Measurements from ENCODE around the gene SLC22A6.

The SLC22A6 gene

GRCh38 chr11:62984451-62984991 is at the start of gene SLC22A6:
TSS of gene SLC22A6 (minus strand) at chr11:62984967. CDS start at chr11:62984690, 277 bp downstream.
- no peak within 1 kb of the TSS for H3K4me3 Mint-ChIP-seq
- H3K4me1 Mint-ChIP-seq (ENCODE audit: low read depth) = no peaks in the 10 kb centered on the region
- H3K27me3 Mint-ChIP-seq (ENCODE audit: low read depth) = peaks cover 11% of the 10 kb centered on the region
- H3K36me3 Mint-ChIP-seq (ENCODE audit: low read depth) = no peaks in the 10 kb centered on the region
- no peak within 1 kb of the TSS for H3K27ac Mint-ChIP-seq
- H3K9me3 Mint-ChIP-seq = no peaks in the 10 kb centered on the region

- Mint-ChIP-seq H3K27ac (no peak overlapping the region), H3K4me1 (ENCODE audit: low read depth) (no peaks in the 10 kb centered on the region), H3K9me3 (no peaks in the 10 kb centered on the region), H3K4me3 (no peak overlapping the region), H3K36me3 (ENCODE audit: low read depth) (no peaks in the 10 kb centered on the region), H3K27me3 (ENCODE audit: low read depth) (peaks cover 9% of the 10 kb centered on the region)
Measured at GRCh38 chr11:63032457-63032856, 47.7 kb upstream of the SLC22A6 start.

GRCh38 chr11:63023841-63024648 is 39.3 kb upstream of the SLC22A6 start:
- H3K36me3 Mint-ChIP-seq (ENCODE audit: low read depth) = no peaks in the 10 kb centered on the region
- H3K27ac Mint-ChIP-seq = no peak overlapping the region
- no peaks in the 10 kb centered on the region for H3K9me3 Mint-ChIP-seq
- peaks cover 2% of the 10 kb centered on the region for H3K4me1 Mint-ChIP-seq (ENCODE audit: low read depth)
- peaks cover 5% of the 10 kb centered on the region for H3K27me3 Mint-ChIP-seq (ENCODE audit: low read depth)
- no peak overlapping the region for H3K4me3 Mint-ChIP-seq

- no peak overlapping the region for H3K4me3 Mint-ChIP-seq
- no peaks in the 10 kb centered on the region for H3K36me3 Mint-ChIP-seq (ENCODE audit: low read depth)
- peaks cover 2% of the 10 kb centered on the region for H3K4me1 Mint-ChIP-seq (ENCODE audit: low read depth)
- H3K27me3 Mint-ChIP-seq (ENCODE audit: low read depth) = peaks cover 12% of the 10 kb centered on the region
- H3K9me3 Mint-ChIP-seq = no peaks in the 10 kb centered on the region
- no peak overlapping the region for H3K27ac Mint-ChIP-seq
Measured at GRCh38 chr11:63023222-63023814, 38.6 kb upstream of the SLC22A6 start.

GRCh38 chr11:63022441-63022840 is 37.7 kb upstream of the SLC22A6 start:
- Mint-ChIP-seq H3K27ac (no peak overlapping the region), H3K9me3 (no peaks in the 10 kb centered on the region), H3K4me3 (no peak overlapping the region), H3K27me3 (ENCODE audit: low read depth) (peaks cover 12% of the 10 kb centered on the region), H3K4me1 (ENCODE audit: low read depth) (peaks cover 2% of the 10 kb centered on the region), H3K36me3 (ENCODE audit: low read depth) (no peaks in the 10 kb centered on the region)

GRCh38 chr11:63020671-63021291 is 36.0 kb upstream of the SLC22A6 start:
- H3K4me3 Mint-ChIP-seq = no peak overlapping the region

GRCh38 chr11:63019506-63019905 is 34.7 kb upstream of the SLC22A6 start:
- H3K36me3 Mint-ChIP-seq (ENCODE audit: low read depth) = no peaks in the 10 kb centered on the region
- no peak overlapping the region for H3K4me3 Mint-ChIP-seq
- H3K9me3 Mint-ChIP-seq = no peaks in the 10 kb centered on the region
- peaks cover 2% of the 10 kb centered on the region for H3K4me1 Mint-ChIP-seq (ENCODE audit: low read depth)
- no peak overlapping the region for H3K27ac Mint-ChIP-seq
- H3K27me3 Mint-ChIP-seq (ENCODE audit: low read depth) = peaks cover 7% of the 10 kb centered on the region

More at GRCh38 chr11:63020671-63021291, 36.0 kb upstream of the SLC22A6 start:
- no peak overlapping the region for H3K27ac Mint-ChIP-seq
- no peaks in the 10 kb centered on the region for H3K36me3 Mint-ChIP-seq (ENCODE audit: low read depth)
- H3K9me3 Mint-ChIP-seq = no peaks in the 10 kb centered on the region
- H3K27me3 Mint-ChIP-seq (ENCODE audit: low read depth) = peaks cover 12% of the 10 kb centered on the region
- peaks cover 2% of the 10 kb centered on the region for H3K4me1 Mint-ChIP-seq (ENCODE audit: low read depth)

GRCh38 chr11:63017306-63017974 is 32.7 kb upstream of the SLC22A6 start:
- Mint-ChIP-seq H3K4me3 (no peak overlapping the region), H3K36me3 (ENCODE audit: low read depth) (no peaks in the 10 kb centered on the region), H3K27me3 (ENCODE audit: low read depth) (peaks cover 7% of the 10 kb centered on the region), H3K27ac (no peak overlapping the region), H3K9me3 (no peaks in the 10 kb centered on the region), H3K4me1 (ENCODE audit: low read depth) (no peaks in the 10 kb centered on the region)

- peaks cover 7% of the 10 kb centered on the region for H3K27me3 Mint-ChIP-seq (ENCODE audit: low read depth)
- H3K4me3 Mint-ChIP-seq = no peak within 1 kb of the TSS
- H3K4me1 Mint-ChIP-seq (ENCODE audit: low read depth) = no peaks in the 10 kb centered on the region
- no peaks in the 10 kb centered on the region for H3K9me3 Mint-ChIP-seq
- no peaks in the 10 kb centered on the region for H3K36me3 Mint-ChIP-seq (ENCODE audit: low read depth)
- no peak within 1 kb of the TSS for H3K27ac Mint-ChIP-seq
Measured at GRCh38 chr11:63015521-63016215, 30.9 kb upstream of the SLC22A6 start, which contains the start of gene SLC22A8. TSS of gene SLC22A8 (minus strand) at chr11:63015841. CDS start at chr11:63014958, 883 bp downstream.

- H3K27ac Mint-ChIP-seq = no peak overlapping the region
Measured at GRCh38 chr11:63014408-63015055, 29.8 kb upstream of the SLC22A6 start.

GRCh38 chr11:63012839-63013238 is 28.1 kb upstream of the SLC22A6 start:
- Mint-ChIP-seq H3K4me1 (ENCODE audit: low read depth) (no peaks in the 10 kb centered on the region), H3K27ac (no peak overlapping the region), H3K36me3 (ENCODE audit: low read depth) (no peaks in the 10 kb centered on the region), H3K27me3 (ENCODE audit: low read depth) (no peaks in the 10 kb centered on the region), H3K4me3 (no peak overlapping the region), H3K9me3 (no peaks in the 10 kb centered on the region)

More at GRCh38 chr11:63014408-63015055, 29.8 kb upstream of the SLC22A6 start:
- H3K27me3 Mint-ChIP-seq (ENCODE audit: low read depth) = peaks cover 7% of the 10 kb centered on the region
- no peaks in the 10 kb centered on the region for H3K9me3 Mint-ChIP-seq
- H3K36me3 Mint-ChIP-seq (ENCODE audit: low read depth) = no peaks in the 10 kb centered on the region
- H3K4me3 Mint-ChIP-seq = no peak overlapping the region
- H3K4me1 Mint-ChIP-seq (ENCODE audit: low read depth) = no peaks in the 10 kb centered on the region

- Mint-ChIP-seq H3K27me3 (ENCODE audit: low read depth) (no peaks in the 10 kb centered on the region), H3K4me1 (ENCODE audit: low read depth) (no peaks in the 10 kb centered on the region), H3K36me3 (ENCODE audit: low read depth) (no peaks in the 10 kb centered on the region), H3K27ac (no peak overlapping the region), H3K4me3 (no peak overlapping the region), H3K9me3 (no peaks in the 10 kb centered on the region)
Measured at GRCh38 chr11:63012430-63012829, 27.7 kb upstream of the SLC22A6 start.

GRCh38 chr11:63010934-63011439 is 26.2 kb upstream of the SLC22A6 start:
- Mint-ChIP-seq H3K36me3 (ENCODE audit: low read depth) (no peaks in the 10 kb centered on the region), H3K4me3 (no peak overlapping the region), H3K27me3 (ENCODE audit: low read depth) (no peaks in the 10 kb centered on the region), H3K4me1 (ENCODE audit: low read depth) (no peaks in the 10 kb centered on the region), H3K9me3 (no peaks in the 10 kb centered on the region), H3K27ac (no peak overlapping the region)

All from T-helper 1 cell treated with Interleukin-12 subunit alpha and Interleukin-12 subunit beta and Interleukin-4 antibody, amounts not matched to agents 30 μg/mL and 1 μg/mL, for 36 hours (primary cell).